NCI-H524 (cell line): Measurements from ENCODE around the gene IL5.
A peak's percentile ranks its signal among the peaks of the same experiment; 100 is the strongest.

ENCODE experiments used
- DNase-seq, 2 experiments: peaks; one replicate each; lab custom pipeline; 2025; lab: John Stamatoyannopoulos, UW

The IL5 gene

DNA sequence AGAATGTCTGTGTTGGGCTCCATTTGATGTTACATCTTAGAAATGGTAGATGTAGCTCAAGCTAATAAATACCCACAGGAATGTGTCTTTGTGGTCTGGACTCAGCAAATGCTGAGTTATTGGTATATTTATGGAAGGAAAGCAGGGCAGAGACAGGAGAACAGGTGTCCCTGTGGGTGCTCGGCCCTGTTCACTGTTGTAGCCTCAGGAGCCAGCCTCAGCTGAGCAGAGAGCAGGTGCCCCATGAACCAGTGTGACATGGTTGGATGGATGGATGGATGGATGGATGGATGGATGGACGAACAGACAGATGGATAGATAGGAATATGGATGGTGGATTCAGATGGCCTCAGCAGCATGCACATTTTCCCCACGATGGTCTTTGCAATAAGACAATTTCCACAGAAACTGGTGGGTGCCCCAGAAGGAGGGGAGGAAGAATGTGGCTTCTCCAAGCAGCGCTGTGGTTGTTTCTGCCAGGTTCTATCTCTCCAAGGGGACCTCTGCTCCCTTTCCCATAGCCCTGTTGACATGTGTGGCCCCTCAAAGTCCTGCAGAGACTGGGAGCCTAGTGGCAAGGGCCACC, 44.5 kb downstream of the IL5 start:
- DNase-seq, result no peak

DNA sequence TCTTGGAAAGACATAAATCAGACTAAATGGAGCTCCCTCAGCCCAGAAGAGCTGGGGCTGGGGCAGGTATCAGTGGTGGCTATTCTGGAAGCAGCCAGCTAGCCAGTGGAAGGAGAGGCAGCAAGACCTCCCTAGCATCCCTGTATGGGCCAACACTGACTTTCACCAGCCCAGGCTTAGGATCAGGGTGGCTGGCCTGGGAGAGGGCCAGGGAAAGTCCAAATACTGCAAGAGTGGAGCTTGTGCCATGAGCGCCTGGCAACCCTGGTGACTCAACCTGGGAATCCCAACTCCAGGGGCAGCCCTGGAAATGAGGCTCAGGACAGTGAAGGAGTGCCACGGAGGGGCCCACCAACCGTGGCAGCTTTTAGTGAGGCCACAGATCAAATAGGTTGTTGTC, 45.2 kb downstream of the IL5 start:
- no peak for DNase-seq

DNA sequence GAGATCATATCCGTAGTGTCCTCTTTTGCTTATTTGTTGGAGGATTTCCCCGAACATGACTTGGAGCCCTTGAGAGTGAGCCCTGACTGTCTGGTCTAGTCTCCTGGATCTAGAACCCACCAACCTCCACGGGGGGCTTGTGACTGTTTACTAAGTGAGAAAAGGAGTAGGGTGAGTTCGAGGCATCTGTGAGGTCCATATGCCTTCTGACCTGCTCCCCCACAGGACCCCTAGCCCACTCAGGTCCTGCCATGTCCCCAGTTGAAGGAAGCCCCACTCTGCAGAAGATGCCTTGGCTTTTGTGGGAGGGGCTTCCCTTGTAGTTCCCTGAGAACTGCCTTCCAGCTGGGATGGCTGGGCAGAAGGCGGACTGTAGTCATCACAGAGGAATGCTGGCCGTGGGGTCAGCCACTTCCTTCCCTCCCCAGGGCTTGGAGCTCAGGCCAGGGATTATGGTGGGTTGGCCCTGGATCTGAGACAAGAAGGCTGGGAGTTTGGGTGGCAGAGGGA, 45.8 kb downstream of the IL5 start:
- DNase-seq, result no peak

- peak; percentile 10 to 34 for DNase-seq
These were observed 46.5 kb downstream of the IL5 start for GRCh38 chr5:132496631-132497487.

DNA sequence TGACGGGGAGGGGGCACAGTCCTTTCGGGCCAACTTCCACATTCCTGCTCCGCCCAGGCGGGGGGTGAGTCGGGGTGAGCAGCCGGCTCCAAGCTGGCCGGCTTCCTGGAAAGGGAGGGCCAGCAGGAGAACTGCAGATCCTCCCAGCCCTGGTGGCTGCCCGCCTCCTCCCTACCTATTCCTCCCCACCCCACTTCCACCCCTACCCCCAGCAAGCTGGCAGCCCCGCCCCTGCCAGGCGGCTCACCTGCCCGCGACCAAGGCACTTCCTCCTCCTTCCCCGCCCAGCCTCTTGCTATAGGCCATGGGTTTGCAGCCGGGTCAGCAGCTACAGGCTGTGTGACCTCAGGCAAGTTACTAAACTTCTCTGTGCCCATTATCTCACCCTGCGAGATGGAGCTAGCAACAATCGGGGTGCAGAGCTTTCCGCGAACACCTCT, 47.1 kb downstream of the IL5 start:
- peak; percentile 4 to 26 for DNase-seq

DNA sequence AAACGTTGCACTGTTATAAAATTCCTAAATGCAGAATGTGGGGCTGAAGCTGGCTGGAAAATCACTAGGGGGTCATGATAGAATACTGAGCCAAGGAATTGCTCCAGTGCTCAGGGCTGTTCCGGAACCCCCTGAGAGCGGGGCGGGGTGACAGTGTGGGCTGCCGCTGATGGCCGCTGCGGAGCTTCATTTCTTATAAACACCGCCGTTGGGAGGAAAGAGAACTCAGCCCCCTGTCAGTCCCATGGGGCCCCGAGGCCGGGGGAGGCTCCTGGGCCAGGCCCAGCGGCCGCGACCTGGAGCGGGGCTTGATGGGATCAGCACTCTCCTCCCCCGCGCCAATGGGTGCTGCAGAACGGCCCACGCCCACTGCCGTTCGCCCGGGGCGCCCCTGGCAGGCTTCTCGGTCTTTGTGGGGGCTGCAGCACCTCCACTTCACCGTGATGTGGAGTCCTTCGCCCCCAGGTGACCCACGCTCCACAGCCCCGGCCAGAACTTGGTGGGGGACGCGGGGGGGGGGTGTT, 47.6 kb downstream of the IL5 start:
- DNase-seq, result peak; percentile 25 to 56

DNA sequence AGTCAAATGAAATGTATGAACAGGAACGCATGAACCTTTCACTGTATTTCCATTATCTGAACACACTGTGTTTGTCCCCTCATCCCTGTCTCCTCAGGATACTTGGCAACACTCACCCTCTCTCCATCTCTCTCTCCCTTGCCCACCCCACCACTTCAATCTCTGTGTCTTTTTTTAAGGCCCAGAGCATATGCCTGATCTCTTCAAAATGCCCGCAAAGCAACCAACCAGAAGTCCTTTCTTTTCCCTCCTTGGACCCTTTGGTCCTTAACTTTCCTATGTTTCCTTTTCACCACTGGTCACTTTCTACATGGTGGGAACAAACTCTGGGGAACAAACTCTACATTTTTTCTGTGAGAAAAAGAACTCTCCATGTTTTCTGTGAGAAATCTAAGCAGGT, 49.5 kb downstream of the IL5 start:
- DNase-seq, result no peak

DNA sequence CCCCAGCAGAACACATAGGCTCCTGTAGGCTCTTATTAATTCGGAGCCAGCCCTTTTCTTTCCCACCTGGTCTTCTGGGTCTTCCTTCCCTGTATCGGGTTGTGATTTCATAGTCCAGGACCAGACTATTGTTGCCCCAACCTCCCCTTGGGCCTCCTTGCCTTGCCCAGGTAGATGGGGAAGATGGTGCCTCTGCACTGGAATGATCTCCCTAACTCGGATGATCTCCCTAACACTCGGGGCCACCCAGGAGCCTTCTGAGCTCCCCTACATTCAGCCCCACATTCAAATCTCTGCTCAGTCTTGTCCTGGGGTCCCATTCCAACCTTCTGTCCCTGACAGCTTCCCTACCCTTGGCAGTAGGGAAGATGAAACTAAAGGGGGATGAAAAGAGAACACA, 50.1 kb downstream of the IL5 start:
- no peak for DNase-seq

DNA sequence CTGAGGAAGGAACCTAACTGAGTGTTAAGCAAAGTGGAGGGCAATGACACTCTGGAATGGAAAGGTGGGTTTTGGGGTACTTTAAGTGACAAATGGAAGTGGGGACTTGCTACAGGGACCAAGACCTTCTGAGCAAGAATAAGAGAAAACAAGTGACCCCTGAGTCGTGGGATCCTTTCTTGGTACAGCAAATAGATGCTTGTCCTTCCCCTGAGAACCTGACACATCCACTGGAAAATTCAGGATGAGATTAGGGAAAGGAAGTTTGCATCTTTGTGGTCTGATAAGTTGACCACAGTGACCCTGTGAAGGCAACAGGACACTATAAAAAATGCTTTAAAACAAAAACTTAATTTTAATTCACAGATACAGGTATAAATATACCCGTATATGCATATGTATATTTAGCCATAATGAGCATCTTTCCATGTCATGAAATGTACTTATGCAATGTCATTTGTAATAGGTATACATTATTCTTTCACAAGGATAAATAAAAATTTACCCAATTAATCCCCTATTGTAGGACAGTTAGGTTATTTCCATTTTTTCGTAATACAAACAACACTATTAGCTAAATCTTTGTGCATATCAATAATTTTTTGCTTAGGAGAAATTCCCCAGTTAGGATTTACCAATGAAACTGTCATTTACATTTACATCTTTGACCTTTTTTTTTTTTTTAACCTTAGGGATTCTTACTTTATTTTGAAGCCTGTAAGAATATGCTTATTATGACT, 50.8 kb downstream of the IL5 start:
- no peak for DNase-seq
